Measurements from ENCODE around the gene CEP44. TPM values are rescaled to one million over a fixed set of nuclear protein-coding genes. Genes with fewer than 3 reads are reported as not detected.

Gene CEP44
- polyA plus RNA-seq, 1 donor from 2014 or later, result 19.3 TPM

DNA sequence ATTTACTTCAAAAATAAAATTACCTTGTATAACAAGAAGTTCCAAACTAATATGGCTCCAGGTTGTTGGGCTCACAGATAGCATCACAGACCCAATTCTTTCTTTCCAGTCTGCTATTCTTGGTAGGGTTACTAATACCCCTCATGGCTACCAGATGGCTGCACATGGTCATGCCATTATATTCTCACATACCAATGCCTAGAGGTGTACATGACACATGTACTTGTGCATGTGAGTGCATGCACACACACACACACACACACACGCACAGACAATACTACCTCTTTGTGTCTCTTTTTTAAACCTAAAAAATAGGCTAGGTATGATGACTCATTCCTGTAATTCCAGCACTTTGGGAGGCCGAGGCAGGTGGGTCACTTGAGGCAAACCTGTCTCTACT, 31.3 kb upstream of the CEP44 start:
- no peak overlapping the region for H3K4me2 ChIP-seq (ENCODE audit: low read length)
- TF ChIP-seq EP300 (conservative IDR thresholded peaks at IDR 0.05; ENCODE audit: poor library complexity, severe bottlenecking) (no peak), CTCF (IDR thresholded peaks at IDR 0.05; ENCODE audit: poor library complexity, severe bottlenecking) (no peak), POLR2AphosphoS5 (IDR thresholded peaks at IDR 0.05) (no peak), RAD21 (conservative IDR thresholded peaks at IDR 0.05) (no peak), EZH2 (IDR thresholded peaks at IDR 0.05; ENCODE audit: borderline replicate concordance, insufficient read depth, low read length, poor library complexity, severe bottlenecking) (no peak), MXI1 (conservative IDR thresholded peaks at IDR 0.05; ENCODE audit: poor library complexity, severe bottlenecking) (no peak), SMC3 (conservative IDR thresholded peaks at IDR 0.05; ENCODE audit: poor library complexity) (no peak), TAF1 (IDR thresholded peaks at IDR 0.05; ENCODE audit: low read depth) (no peak)
- TF ChIP-seq, protein P1, sequence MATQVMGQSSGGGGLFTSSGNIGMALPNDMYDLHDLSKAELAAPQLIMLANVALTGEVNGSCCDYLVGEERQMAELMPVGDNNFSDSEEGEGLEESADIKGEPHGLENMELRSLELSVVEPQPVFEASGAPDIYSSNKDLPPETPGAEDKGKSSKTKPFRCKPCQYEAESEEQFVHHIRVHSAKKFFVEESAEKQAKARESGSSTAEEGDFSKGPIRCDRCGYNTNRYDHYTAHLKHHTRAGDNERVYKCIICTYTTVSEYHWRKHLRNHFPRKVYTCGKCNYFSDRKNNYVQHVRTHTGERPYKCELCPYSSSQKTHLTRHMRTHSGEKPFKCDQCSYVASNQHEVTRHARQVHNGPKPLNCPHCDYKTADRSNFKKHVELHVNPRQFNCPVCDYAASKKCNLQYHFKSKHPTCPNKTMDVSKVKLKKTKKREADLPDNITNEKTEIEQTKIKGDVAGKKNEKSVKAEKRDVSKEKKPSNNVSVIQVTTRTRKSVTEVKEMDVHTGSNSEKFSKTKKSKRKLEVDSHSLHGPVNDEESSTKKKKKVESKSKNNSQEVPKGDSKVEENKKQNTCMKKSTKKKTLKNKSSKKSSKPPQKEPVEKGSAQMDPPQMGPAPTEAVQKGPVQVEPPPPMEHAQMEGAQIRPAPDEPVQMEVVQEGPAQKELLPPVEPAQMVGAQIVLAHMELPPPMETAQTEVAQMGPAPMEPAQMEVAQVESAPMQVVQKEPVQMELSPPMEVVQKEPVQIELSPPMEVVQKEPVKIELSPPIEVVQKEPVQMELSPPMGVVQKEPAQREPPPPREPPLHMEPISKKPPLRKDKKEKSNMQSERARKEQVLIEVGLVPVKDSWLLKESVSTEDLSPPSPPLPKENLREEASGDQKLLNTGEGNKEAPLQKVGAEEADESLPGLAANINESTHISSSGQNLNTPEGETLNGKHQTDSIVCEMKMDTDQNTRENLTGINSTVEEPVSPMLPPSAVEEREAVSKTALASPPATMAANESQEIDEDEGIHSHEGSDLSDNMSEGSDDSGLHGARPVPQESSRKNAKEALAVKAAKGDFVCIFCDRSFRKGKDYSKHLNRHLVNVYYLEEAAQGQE (IDR thresholded peaks at IDR 0.05; ENCODE audit: borderline replicate concordance), result no peak
- no peak overlapping the region for H3K9ac ChIP-seq (ENCODE audit: low read length)

GRCh38 chr4:174254613-174255012, 29.1 kb upstream of the CEP44 start:
- no peak overlapping the region for H3K4me2 ChIP-seq (ENCODE audit: low read length)
- H3K27ac ChIP-seq (ENCODE audit: low read length), result no peak overlapping the region
- H4K20me1 ChIP-seq (ENCODE audit: insufficient read depth), result no peaks in the 10 kb centered on the region
- TF ChIP-seq TAF1 (IDR thresholded peaks at IDR 0.05; ENCODE audit: low read depth) (no peak), POLR2AphosphoS5 (IDR thresholded peaks at IDR 0.05) (no peak), EP300 (conservative IDR thresholded peaks at IDR 0.05; ENCODE audit: poor library complexity, severe bottlenecking) (no peak), RAD21 (conservative IDR thresholded peaks at IDR 0.05) (no peak), SMC3 (conservative IDR thresholded peaks at IDR 0.05; ENCODE audit: poor library complexity) (no peak), CTCF (IDR thresholded peaks at IDR 0.05; ENCODE audit: poor library complexity, severe bottlenecking) (no peak)
- no peaks in the 10 kb centered on the region for H3K9me3 ChIP-seq (ENCODE audit: low read length)
- H3K36me3 ChIP-seq (ENCODE audit: insufficient read depth, low read length), result peaks cover 5% of the 10 kb centered on the region
- no peak overlapping the region for H2AFZ ChIP-seq (ENCODE audit: low read depth, low read length)
- H3K9ac ChIP-seq (ENCODE audit: low read length), result no peak overlapping the region
- no peaks in the 10 kb centered on the region for H3K27me3 ChIP-seq (ENCODE audit: insufficient read depth, low read depth, low read length)
- no peak overlapping the region for H3K4me3 ChIP-seq (ENCODE audit: low read length)
- no peaks in the 10 kb centered on the region for H3K9me2 ChIP-seq (ENCODE audit: insufficient read depth, low read length)
- no peaks in the 10 kb centered on the region for H3F3A ChIP-seq (ENCODE audit: insufficient read depth, low read length, poor library complexity, severe bottlenecking)
- H3K79me2 ChIP-seq (replicated peaks; ENCODE audit: insufficient read depth, low read length), result no peaks in the 10 kb centered on the region

More for the DNA sequence above, 31.3 kb upstream of the CEP44 start:
- H4K20me1 ChIP-seq (ENCODE audit: insufficient read depth), result no peaks in the 10 kb centered on the region
- H3K27ac ChIP-seq (ENCODE audit: low read length), result no peak overlapping the region
- H3K9me2 ChIP-seq (ENCODE audit: insufficient read depth, low read length), result no peaks in the 10 kb centered on the region
- H3F3A ChIP-seq (ENCODE audit: insufficient read depth, low read length, poor library complexity, severe bottlenecking), result no peaks in the 10 kb centered on the region
- H3K4me3 ChIP-seq (ENCODE audit: low read length), result no peak overlapping the region
- H3K36me3 ChIP-seq (ENCODE audit: insufficient read depth, low read length), result peaks cover 5% of the 10 kb centered on the region
- H3K79me2 ChIP-seq (replicated peaks; ENCODE audit: insufficient read depth, low read length), result no peaks in the 10 kb centered on the region
- H3K27me3 ChIP-seq (ENCODE audit: insufficient read depth, low read depth, low read length), result no peaks in the 10 kb centered on the region
- H2AFZ ChIP-seq (ENCODE audit: low read depth, low read length), result no peak overlapping the region
- no peaks in the 10 kb centered on the region for H3K9me3 ChIP-seq (ENCODE audit: low read length)

Measured in neural cell (in vitro differentiated cells).